HCT116 (cell line): ENCODE results near the gene ZNF628. TPM values are rescaled to one million over a fixed set of nuclear protein-coding genes. Genes with fewer than 3 reads are reported as not detected.

Source experiments
- ATAC-seq: fragments of 200-7000 bp; cut with Tn5 transposase; 2 replicates; pipeline ENCODE4 v1.9.1; 2020; ENCODE audit warnings: mild to moderate bottlenecking, moderate library complexity
- BruUV-seq: library from RNA; stranded (reverse); fragments of 400-500 nt; replicated peaks from 2 replicates; lab custom pipeline; 2021; lab: Mats Ljungman, UMichigan
- CTCF ChIA-PET: fragments of 300-600 bp; sonication (Branson Sonifier 250); formaldehyde crosslinking; loops from one replicate; lab custom pipeline; 2021; ENCODE audit warnings: antibody characterized with exemption; lab: Charles Lee
- POLR2A ChIA-PET: fragments of 300-600, 350-600 bp; sonication (Branson Sonifier 250); formaldehyde crosslinking; loops from one replicate; lab custom pipeline; 2021; ENCODE audit warnings: antibody characterized with exemption; lab: Charles Lee
- RAD21 ChIA-PET, 2 experiments: fragments of 300-600 bp; sonication (Branson Sonifier 250); formaldehyde crosslinking; loops; one replicate each; lab custom pipeline; 2023; ENCODE audit warnings: low total read pairs in 2 of 2; ENCODE audit not compliant: uncharacterized antibody in 2 of 2, unreplicated experiment in 2 of 2, low non-redundant PET in 1 of 2; lab: Charles Lee
- DNase-seq: peaks from one replicate; pipeline ENCODE4 v3.0.0-alpha.2; 2010; ENCODE audit warnings: low read depth, low spot score
- H2AFZ ChIP-seq: fragments of 200-600 bp; shearing (Covaris generic), sonication (generic); 2 replicates; pipeline ENCODE4 v1.6.1; 2017; ENCODE audit warnings: low read depth, mixed run types, mixed read lengths, antibody characterized with exemption, low read length; ENCODE audit not compliant: poor library complexity, severe bottlenecking
- H3K27ac ChIP-seq: 2 replicates; pipeline ENCODE4 v1.5.1; 2012; ENCODE audit warnings: low read depth, low read length
- H3K27me3 ChIP-seq: fragments of 200-600 bp; sonication (generic); 2 replicates; pipeline ENCODE4 v1.6.1; 2016; ENCODE audit warnings: mixed run types, low read length, mixed read lengths; ENCODE audit not compliant: insufficient read depth
- H3K36me3 ChIP-seq, 2 experiments: fragments of 200-500 bp in 1 of 2; fragments of 200-600 bp in 1 of 2; sonication (Bioruptor generic) in 1 of 2; sonication (generic) in 1 of 2; 2 replicates each; pipeline versions ENCODE4 v1.5.1 to v1.6.1; 2014 to 2016; ENCODE audit warnings: low read length in 2 of 2, inconsistent platforms in 1 of 2, mixed read lengths in 1 of 2, mixed run types in 1 of 2; ENCODE audit not compliant: insufficient read depth in 2 of 2, control insufficient read depth in 1 of 2
- H3K4me1 ChIP-seq, 2 experiments: fragments of 200-600 bp in 1 of 2; sonication (generic) in 1 of 2; 2 replicates each; pipeline versions ENCODE4 v1.5.1 to v1.6.1; 2012 to 2017; ENCODE audit warnings: low read length in 2 of 2, inconsistent platforms in 1 of 2, mild to moderate bottlenecking in 1 of 2, mixed read lengths in 1 of 2, mixed run types in 1 of 2, moderate library complexity in 1 of 2; ENCODE audit not compliant: insufficient read depth in 2 of 2, control insufficient read depth in 1 of 2
- H3K4me2 ChIP-seq: fragments of 200-600 bp; sonication (generic); 2 replicates; pipeline ENCODE4 v1.6.1; 2017; ENCODE audit warnings: mixed run types, low read length, mixed read lengths
- H3K4me3 ChIP-seq, 2 experiments: fragments of 200-600 bp in 1 of 2; sonication (generic) in 1 of 2; replicated peaks in 1 of 2; 2 replicates each; pipeline ENCODE4 v1.5.1; 2011 to 2016; ENCODE audit warnings: low read length in 2 of 2, control low read depth in 1 of 2, low read depth in 1 of 2, mild to moderate bottlenecking in 1 of 2, mixed read lengths in 1 of 2, mixed run types in 1 of 2
- H3K79me2 ChIP-seq: fragments of 200-600 bp; sonication (generic); 2 replicates; pipeline ENCODE4 v1.6.1; 2017; ENCODE audit warnings: mild to moderate bottlenecking, mixed run types, low read length, moderate library complexity, mixed read lengths; ENCODE audit not compliant: insufficient read depth
- H3K9ac ChIP-seq: fragments of 200-600 bp; sonication (generic); 2 replicates; pipeline ENCODE4 v1.6.1; 2016; ENCODE audit warnings: low read length, mixed read lengths
- H3K9me2 ChIP-seq: fragments of 200-600 bp; sonication (generic), shearing (Covaris generic); 2 replicates; pipeline ENCODE4 v1.6.1; 2017; ENCODE audit warnings: mixed run types, mild to moderate bottlenecking, moderate library complexity; ENCODE audit not compliant: insufficient read depth
- H3K9me3 ChIP-seq, 2 experiments: fragments of 200-500 bp in 1 of 2; fragments of 200-600 bp in 1 of 2; sonication (Bioruptor generic) in 1 of 2; sonication (generic) in 1 of 2; 2 replicates each; pipeline ENCODE4 v1.6.1; 2014 to 2017; ENCODE audit warnings: low read length in 2 of 2, mixed read lengths in 2 of 2, inconsistent platforms in 1 of 2, low read depth in 1 of 2, mild to moderate bottlenecking in 1 of 2, mixed run types in 1 of 2, moderate library complexity in 1 of 2; ENCODE audit not compliant: control insufficient read depth in 1 of 2, insufficient read depth in 1 of 2
- H4K20me1 ChIP-seq: fragments of 200-600 bp; sonication (generic), shearing (Covaris generic); 2 replicates; pipeline ENCODE4 v1.6.1; 2017; ENCODE audit warnings: mixed run types, mild to moderate bottlenecking, moderate library complexity; ENCODE audit not compliant: insufficient read depth
- ATF3 ChIP-seq: IDR thresholded peaks from 2 replicates; pipeline ENCODE4 v1.6.1; 2012
- CBX3 ChIP-seq: IDR thresholded peaks from 2 replicates; pipeline ENCODE4 v1.6.1; 2012; ENCODE audit warnings: low read depth
- EZH2 ChIP-seq: fragments of 200-600 bp; sonication (generic); IDR thresholded peaks from 2 replicates; pipeline ENCODE4 v1.6.1; 2017; ENCODE audit warnings: antibody characterized with exemption, mixed run types
- MAX ChIP-seq: IDR thresholded peaks from 2 replicates; pipeline ENCODE4 v1.6.1; 2012
- SIN3A ChIP-seq: IDR thresholded peaks from 2 replicates; pipeline ENCODE4 v1.6.1; 2012; ENCODE audit warnings: low read depth
- SRF ChIP-seq: IDR thresholded peaks from 2 replicates; pipeline ENCODE4 v1.6.1; 2012; ENCODE audit warnings: low read depth
- ZBTB33 ChIP-seq: IDR thresholded peaks from 2 replicates; pipeline ENCODE4 v1.6.1; 2011; ENCODE audit warnings: mild to moderate bottlenecking, low read length, moderate library complexity; ENCODE audit not compliant: insufficient replicate concordance; ENCODE audit errors: extremely low read depth
- ZFX ChIP-seq: fragments of 450-650 bp; IDR thresholded peaks from 2 replicates; pipeline ENCODE4 v1.6.1; 2017
- intact Hi-C: fragments of 100-400 bp; cut with micrococcal nuclease; formaldehyde crosslinking; loops from 2 replicates; pipeline ENCODE4 v1.10.0; 2022
- total RNA-seq: library from RNA; stranded (reverse); gene quantifications from one replicate; pipeline ENCODE4 v1.2.1, GENCODE V29; 2021; ENCODE audit not compliant: unreplicated experiment

Gene ZNF628
- total RNA-seq, 1 experiment from 2014 or later = 14.9 TPM

GRCh38 chr19:55488986-55489710 is 12.7 kb downstream of the ZNF628 start:
- H3K9me2 ChIP-seq = no peaks in the 10 kb centered on the region
- no TSS peak for BruUV-seq
- ATAC-seq (no peak), DNase-seq (no peak)
- H3K4me3 ChIP-seq = no peak overlapping the region
- peaks cover 10 to 34% of the 10 kb centered on the region in 2 experiments; a peak in 3 of 4 replicates for H3K4me1 ChIP-seq
- intact Hi-C loops = no loop called here
- H3K4me2 ChIP-seq = no peak overlapping the region
- no peak overlapping the region for H3K9ac ChIP-seq
- H4K20me1 ChIP-seq = no peaks in the 10 kb centered on the region
- POLR2A ChIA-PET = no interaction called here
- RAD21 ChIA-PET = no interaction called here
- no peak overlapping the region for H3K27ac ChIP-seq
- H2AFZ ChIP-seq = no peak overlapping the region
- peaks cover 7% of the 10 kb centered on the region; the same call in 1 of the 2 replicates for H3K79me2 ChIP-seq
- no peaks in the 10 kb centered on the region for H3K9me3 ChIP-seq
- TF ChIP-seq MAX (no peak), CBX3 (no peak), EZH2 (no peak), ZBTB33 (no peak), SIN3A (no peak), ATF3 (no peak), SRF (no peak), ZFX (no peak)
- no peaks in the 10 kb centered on the region for H3K27me3 ChIP-seq
- CTCF ChIA-PET = no interaction called here
- no peaks in the 10 kb centered on the region for H3K36me3 ChIP-seq
